Stimulated activated CD4-positive, alpha-beta T cell treated with anti-CD3 and anti-CD28 coated beads, Interleukin-4, amount 100 ng/mL, for 24 hours (primary cell): ENCODE measurements around the gene SETD1B.
"Not testable (repeated sequence)": the region's sequence is repeated elsewhere in the genome, so short reads cannot be mapped to it uniquely, and the experiment has no call there.

ENCODE experiments used
- DNase-seq: peaks from one replicate; pipeline ENCODE4 v3.0.0-alpha.2; 2020

The SETD1B gene

GRCh38 chr12:121781484-121781997 lies 22.3 kb upstream of the SETD1B start:
- no peak for DNase-seq

DNA sequence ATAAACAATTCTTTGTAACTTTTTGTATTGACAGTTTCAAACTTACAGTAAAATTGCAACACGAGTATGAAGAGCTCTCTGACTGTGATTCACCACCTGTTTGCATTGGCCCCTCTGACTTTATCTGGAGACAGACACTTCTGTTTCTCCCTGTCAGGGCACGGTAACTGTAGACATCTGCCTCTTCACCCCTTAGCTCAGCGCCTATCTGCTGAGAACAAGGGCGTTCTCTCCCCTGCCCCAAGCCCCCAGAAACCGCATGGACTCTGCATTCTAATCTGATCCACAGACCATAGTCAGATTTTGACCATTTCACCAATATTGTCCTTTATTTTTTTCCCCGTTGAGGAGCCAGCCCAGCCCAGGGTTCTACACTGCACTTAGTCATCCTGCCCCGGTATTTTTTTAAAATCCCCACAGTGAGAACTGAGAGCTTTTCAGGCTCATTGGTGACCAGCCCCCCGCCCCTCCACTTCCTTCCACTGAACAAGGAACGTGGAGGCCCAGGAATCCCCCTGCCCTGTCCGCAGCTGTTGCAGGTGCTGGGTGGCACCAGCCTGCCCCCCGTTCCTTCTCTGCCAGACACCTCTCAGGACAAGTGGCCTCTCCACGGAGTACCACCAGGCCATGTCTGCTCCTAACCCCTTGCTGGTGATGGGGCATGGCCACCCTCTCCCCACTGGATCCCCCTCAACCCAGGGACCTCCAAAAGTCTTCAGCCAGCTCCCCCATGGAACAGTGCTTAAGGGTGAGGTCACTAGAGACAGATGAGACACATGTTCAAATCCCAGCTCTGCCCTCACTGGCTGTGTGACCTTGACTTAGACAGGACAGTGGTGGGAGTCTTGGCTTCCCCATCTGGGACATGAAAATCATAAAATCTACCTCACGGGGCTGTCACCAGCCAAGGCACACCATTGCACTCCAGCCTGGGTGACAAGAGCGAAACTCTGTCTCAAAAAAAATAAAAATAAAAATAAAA lies 21.5 kb upstream of the SETD1B start:
- DNase-seq: peak; percentile 74

GRCh38 chr12:121783766-121784165 lies 20.0 kb upstream of the SETD1B start:
- DNase-seq: no peak

DNA sequence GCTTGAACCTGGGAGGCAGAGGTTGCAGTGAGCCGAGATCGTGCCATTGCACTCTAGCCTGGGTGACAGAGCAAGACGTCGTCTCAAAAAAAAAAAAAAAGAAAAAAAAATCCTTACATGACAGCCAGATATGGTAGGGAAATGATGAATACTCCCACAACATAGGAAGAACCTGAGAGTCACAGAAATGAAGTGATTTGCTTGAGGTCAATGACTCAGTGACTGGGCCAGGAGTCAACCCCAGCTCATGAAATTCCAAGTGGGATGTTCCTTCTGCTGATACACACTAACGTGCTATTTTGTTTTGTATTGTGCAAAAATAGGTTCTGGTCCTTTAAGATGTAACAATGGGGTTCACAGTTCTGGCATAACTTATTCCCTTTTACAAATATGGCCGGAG lies 19.3 kb upstream of the SETD1B start:
- DNase-seq: no peak

DNA sequence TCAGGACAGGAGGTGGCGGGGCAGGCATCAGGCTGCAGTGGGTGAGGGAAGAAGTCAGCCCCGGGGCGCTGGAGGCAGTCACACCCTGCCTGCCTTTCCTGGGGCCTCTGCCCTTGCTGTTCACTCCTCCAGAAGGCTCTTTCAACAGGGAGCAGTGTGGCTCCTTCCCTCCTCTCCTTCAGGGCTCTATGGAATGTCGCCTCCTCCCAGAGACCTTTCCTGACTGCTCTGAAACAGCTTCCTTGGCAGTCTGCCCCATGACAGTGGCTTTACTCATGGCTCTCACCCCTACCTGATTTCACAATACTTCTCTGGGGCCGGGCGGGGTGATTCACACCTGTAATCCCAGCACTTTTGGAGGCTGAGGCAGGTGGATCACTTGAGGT lies 17.4 kb upstream of the SETD1B start:
- peak; percentile 57 for DNase-seq

- no peak for DNase-seq
These were observed 16.5 kb upstream of the SETD1B start for GRCh38 chr12:121787063-121788025.

GRCh38 chr12:121788176-121788818 lies 15.5 kb upstream of the SETD1B start:
- DNase-seq: no peak

GRCh38 chr12:121789233-121789781 lies 14.5 kb upstream of the SETD1B start:
- no peak for DNase-seq

GRCh38 chr12:121789800-121790728 lies 13.7 kb upstream of the SETD1B start:
- DNase-seq: peak; percentile 93

DNA sequence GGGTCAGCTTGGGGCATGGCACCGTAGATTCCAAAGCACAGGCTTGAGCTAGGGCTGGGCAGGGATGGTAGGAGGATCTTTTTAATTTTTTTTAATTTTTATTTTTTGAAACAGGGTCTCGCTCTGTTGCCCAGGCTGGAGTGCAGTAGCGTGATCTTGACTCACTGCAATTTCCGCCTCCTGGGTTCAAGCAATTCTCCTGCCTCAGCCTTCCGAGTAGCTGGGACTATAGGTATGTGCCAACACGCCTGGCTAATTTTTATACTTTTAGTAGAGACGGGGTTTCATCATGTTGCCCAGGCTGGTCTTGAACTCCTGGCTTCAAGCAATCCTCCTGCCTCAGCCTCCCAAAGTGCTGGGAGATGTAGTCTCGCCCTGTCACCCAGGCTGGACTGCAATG lies 13.0 kb upstream of the SETD1B start:
- DNase-seq: not testable (repeated sequence)

DNA sequence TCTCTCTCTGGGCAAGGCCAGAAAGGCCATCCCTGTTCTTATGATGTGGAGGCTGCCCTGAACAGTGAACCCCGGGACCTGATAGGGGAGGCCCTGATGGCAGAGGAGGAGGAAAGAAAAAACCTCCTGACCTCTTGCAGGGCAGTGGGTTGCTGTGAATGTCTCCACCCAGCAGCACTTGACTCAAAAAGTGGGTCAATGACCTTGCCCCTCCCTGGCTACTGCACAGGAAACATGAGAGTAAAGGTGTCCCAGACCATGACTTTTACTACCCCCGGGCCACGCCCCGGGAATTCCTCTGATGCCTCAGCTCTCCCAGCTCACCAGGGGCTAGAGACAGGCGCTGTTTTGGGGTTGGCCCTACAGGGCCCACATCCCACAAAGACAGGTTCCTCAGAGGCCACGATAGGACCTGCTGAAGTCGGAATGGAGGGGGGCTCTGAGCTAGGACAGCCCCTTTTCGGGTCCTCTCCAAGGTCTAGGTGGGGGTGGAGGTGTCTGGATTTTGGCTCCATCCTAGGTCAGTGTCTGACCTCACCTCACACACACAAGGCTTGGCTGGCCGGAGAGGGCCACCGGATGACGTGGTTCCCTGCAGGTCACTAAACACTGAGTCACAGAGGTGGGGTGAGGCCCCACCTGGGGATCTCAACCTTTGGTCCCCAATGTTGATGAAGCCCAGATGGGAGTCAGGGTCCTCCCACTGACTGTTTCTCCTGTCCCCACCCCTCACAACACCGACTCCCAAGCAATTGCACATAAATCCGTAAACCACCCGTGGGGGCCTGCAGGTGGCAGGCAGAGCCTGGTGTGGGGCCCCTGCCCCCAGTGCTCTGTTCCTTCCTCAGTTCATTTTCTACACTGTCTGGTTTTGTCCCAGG lies 11.9 kb upstream of the SETD1B start:
- no peak for DNase-seq

GRCh38 chr12:121792607-121793439 lies 11.0 kb upstream of the SETD1B start:
- DNase-seq: peak; percentile 62

DNA sequence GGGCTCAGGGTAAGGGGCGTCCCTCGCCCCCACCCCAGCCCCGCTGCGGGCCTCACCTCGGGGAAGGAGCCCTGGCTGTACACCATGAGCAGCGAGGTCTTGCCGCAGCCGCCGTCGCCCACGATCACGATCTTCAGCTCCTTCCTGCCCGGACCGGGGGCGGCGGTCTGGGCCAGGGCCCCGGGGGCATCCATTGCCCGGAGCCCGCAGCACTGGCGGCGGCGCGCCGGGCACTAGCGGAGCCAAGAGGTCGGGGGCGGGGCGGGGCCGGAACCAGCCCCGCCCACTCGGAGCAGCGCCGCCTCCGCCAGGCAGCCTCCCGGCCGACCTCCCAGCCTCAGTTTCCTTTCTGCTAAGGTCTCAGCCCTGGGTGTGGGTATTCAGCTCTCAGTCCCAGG lies 10.4 kb upstream of the SETD1B start, which contains the start of gene RHOF:
Gene RHOF (minus strand): TSS at position 249 of the 398 bp plus-strand sequence. CDS start 55 bp downstream, at position 194.
- peak; percentile 72 for DNase-seq

DNA sequence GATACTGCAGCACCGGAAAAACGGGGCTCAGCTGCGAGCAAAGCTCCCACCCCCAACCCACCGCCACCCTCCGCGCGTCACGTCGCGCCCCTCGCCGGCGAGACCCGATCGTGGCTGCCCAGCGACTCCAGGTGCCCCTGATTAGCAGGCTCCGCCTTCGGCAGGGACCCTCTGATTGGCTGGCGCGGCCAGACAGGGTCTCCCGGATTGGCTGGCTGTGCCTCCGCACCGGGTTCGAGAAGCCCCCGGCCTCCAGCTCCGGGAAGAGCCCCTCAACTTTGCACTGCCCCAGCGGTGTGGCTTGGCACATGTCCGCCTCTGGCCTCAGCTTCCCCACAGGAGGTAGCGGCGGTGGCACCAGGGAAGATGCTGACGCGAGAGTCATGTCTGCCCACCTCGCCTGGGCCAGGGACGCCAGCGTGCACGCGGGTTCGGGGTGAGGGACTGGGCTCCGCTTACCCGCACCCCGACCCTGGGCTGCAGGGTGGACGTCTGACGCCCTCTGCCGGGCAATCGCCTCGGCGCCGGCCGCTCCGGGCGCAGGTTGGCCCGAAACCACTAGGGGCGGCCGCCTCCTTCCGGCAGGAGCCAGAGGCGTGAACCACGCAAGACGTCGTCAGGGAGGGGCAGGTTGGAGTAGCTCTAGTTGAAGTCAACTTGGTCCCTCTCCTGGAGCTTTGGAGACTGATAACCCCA lies 9.8 kb upstream of the SETD1B start:
- DNase-seq: peak; percentile 95

DNA sequence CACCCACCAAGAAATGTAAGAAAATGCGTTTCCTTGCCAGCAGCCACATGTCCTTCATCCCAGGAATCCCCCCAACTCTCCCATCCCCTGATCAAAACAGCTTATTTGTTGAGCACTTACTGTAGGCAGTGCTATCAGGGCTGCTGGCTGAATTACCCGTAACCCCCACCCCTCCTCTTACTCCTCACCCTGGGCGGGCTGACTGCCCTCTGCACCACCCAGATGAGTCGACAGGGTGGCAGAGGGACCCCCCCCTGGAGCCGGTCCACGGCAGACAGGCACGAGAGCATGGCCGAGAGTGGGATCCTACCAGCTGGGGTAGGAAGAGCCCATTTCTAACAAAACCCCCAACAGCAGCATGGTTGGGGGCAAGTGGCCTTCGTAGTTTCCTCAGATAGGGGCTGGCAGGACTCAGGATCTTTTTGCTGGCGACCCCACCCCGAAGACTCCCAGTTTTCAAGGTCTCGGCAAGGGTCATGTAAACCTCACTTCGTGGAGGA lies 9.2 kb upstream of the SETD1B start:
- no peak for DNase-seq

- peak; percentile 87 for DNase-seq
These were observed 8.5 kb upstream of the SETD1B start for GRCh38 chr12:121795034-121795968.
